GM18873 (cell line): Measurements from ENCODE around the gene EXOC4.

Experiments used
- ATAC-seq: cut with Tn5 transposase; IDR thresholded peaks from one replicate; pipeline ENCODE4 v1.9.1; 2021; ENCODE audit warnings: mild to moderate bottlenecking, moderate library complexity, moderate number of reproducible peaks; ENCODE audit not compliant: unreplicated experiment, low FRiP score

Gene EXOC4

DNA sequence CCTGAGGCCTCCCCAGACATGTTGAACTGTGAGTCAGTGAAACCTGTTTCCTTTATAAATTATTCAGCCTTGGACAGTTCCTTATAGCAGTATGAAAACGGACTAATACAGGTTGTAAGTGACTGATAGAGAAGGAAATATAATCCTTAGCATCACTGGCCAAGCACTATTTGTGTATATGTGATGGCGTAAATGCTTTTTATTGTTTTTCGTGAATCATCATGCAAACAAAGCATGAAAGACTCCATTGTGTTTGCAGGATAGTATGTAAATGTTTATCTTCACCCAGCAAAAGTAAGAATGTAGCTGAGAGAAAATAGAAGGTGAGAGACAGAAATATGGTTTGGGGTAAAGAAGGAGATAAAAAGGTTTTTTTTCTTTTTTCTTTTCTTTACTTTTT, 781.8 kb downstream of the EXOC4 start:
- ATAC-seq: no peak

DNA sequence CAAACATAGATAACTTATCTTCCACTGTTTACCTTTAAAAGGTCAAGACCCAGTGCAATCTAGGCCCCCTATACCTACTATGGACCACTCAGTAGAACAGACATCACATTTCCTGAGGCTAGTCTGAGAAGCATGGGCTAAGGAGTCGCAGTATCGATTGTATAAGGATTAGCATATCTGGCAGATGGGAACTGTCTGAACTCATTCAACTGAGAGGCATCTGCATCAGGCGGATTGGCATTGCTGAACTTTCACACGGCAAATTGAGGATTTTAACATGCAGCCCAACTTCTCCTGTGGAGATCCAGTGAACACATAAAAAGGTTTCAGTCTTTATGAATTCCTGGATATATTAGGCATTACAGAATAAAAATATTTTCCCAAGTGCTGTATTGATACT, 785.1 kb downstream of the EXOC4 start:
- no peak for ATAC-seq

DNA sequence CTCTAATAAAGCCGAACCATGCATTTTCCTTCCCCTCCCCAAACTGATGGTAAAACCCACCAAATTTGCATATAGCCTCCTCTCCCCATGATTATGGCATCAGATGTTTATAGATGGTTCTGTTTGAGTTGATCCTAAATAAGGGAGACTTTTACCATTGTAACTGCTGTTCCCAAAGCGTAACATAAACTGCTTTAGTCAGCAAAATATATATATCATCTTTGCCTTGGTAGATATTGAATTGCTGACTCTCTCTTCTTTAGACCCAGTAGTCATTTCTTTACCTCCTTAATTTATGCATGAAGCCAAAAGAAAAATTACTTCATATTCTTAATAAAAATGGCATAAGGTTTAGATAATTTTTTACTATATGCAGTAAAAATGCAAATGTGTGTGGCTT, 788.1 kb downstream of the EXOC4 start:
- ATAC-seq: no peak

DNA sequence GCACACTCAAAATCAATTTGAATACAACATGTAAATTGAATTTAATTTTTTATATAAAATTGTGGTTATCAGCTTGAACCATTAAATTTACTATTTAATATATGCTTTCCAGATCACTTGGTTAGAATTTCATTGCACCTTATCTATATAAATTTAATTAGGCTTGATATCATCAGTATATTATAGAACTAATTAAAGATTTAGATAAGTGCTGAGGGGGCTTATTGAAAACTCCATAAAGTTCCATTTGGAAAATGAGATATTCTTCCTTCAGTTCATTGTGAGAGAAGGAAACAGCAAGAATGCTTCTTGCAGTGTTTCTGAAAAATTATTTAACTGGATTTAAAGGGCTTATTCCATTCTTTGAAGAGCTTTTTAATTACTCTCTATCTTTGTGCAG, 788.6 kb downstream of the EXOC4 start:
- no peak for ATAC-seq

DNA sequence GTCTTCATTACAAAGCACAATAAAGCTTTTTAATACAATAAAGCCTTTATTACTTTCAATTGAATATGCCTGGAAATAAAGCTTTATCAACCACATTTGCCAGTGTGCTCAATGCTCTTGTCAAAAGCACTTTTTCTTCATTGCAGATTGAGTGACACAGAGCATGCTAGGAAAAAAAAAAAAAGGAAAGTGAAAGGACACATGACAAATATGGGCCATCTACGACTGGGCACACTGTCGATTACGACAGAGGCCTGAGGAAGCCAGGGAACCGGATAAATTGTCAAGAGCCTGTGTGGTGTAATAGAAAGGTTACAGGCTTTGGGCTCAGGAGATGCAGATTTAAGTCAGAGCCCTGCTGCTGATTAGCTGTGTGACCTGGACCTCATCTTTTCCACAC, 789.4 kb downstream of the EXOC4 start:
- no peak for ATAC-seq

DNA sequence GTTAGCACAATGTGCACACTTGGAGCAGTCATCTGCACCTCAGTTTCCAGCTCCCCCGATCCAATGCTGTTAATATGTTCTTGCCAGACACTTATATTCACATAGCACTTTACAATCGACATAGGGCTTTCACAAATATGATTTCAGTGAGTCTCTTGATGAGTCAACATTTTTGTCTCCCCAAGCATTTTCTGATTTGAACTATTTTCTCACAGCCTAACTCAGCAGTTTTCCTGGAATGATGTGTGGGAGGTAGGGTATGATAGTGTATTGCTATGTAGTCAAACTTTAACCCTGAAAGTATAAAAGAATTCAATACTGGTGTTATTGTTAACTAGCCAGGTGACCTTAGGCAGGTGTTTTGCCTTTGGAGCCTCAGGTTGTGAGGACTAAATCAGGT, 791.8 kb downstream of the EXOC4 start:
- no peak for ATAC-seq

DNA sequence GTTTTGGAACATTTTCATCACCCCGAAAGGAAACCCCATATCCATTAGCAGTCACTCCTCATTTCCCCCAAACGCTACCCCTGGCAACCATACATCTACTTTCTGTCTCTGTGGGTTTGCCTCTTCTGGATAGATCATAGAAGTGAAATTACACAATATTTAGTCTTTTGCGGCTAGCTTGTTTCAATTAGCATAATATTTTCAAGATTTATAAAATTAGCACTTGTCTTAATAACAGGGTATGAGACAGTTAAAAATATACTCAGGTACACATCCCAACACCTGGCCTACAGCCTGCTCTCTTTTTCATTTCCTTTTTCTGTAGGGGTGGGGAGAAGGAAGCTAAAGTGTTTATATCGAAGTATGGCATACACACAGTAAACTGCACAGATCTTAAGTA, 792.8 kb downstream of the EXOC4 start:
- ATAC-seq: no peak

DNA sequence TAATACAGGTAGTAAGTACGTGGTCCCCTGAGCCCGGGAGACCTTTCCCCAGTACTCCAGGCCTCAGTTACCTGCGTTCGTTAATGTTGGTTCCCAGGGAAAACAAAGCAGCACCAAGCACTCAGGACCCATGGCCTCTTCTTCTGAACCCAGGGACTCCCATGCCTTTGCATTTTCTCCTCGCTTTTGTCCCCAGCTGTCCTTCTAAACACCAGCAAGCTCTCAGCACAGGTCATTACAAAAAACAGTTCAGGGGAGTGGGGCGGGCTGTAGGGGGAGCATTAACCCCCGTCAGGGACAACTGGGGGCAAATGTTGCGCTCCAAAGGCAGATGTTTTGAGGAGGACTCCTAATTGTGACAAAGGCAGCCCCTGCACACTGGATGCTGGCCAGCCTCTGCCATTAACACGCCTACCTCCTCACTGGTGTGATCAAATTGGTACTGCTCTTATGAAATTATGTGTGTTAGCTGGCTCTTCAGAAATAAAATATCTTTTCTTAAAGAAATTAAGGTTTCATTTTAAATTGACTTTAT, 793.8 kb downstream of the EXOC4 start:
- no peak for ATAC-seq

DNA sequence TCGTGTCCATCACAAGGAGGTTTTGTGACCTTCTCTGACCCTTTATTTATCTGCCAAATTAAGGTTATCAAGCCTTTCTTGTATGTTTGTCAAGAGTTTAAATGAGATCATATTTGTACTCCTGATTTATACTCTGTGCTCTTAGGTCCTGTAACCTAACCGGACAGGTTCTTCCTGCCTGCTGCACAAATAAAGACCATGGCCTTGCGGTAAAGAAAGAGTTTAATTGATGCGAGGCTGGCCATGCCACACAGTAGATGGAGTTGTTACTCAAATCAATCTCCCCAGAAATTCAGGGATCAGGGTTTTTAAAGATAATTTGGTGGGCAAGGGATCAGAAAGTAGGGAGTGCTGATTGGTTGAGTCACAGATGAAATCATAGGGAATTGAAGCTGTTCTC, 794.8 kb downstream of the EXOC4 start:
- ATAC-seq: no peak

DNA sequence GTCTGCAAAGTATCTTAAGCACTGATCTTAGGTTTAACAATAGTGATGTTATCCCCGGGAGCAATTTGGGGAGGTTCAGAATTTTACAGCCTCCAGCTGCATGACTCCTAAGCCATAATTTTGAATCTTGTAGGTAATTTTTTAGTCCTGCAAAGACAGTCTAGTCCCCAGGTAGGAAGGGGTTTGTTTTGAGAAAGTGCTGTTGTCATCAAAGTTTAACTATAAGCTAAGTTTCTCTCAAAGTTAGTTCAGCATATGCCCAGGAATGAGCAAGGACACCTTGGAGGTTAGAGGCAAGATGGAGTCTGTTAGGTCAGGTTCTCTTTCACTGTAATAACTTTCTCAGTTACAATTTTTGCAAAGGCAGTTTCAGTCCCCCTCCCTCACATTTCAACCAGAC, 795.3 kb downstream of the EXOC4 start:
- ATAC-seq: no peak

DNA sequence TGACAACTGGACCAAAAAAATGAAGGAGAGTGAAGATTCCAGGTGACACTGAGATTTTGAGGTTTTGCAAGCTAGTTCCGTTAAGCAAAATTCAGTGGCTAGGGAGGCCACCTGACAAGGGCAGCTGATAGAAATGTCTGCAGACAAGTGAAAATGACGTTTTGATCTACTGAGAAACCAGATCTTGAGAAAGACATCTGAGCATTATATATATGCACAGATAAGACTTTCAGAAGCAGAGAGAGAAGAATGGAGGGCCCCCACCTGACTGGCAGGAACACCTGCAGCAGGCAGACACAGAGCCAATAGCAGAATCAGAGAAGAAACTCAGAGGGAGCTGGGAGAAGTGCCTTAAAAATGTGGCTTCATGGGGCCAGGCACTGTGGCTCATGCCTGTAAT, 798.1 kb downstream of the EXOC4 start:
- ATAC-seq: no peak

DNA sequence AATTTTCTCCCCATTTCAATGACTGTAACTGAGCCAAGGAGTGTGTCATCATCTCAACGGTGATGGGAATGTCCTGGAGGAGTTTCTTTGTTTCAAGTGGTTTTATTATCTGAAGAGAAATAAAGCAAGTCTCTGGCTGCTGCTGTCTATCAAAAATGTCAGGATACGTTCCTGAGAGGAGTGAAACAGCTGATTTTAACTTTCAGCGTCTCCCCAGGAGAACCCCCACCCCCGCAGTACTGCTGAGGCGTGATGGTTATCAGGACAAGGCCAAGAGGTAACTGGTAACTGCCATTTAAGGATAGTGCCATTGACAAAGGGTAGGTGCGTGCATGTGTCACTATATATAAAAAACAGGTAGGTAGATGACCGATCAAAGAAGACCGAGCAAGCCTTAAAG, 803.9 kb downstream of the EXOC4 start:
- no peak for ATAC-seq

DNA sequence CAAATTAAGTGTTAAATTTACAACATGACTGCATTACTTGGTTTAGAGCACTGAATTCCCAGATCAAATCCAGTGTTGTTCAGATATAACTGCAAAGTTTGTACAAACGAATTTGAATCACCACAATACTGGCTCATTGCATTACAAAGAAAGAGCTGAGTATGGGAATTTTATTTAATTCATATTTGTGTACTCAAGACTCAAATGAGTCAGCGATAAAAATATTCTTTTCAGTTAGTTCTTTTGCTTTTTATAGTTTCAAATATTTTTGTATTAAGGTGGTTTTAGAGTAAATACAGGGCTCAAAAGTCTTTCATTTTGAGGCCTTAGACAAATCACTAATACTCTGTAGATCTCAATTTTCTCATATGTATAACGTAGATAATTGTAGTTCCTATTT, 805.6 kb downstream of the EXOC4 start:
- ATAC-seq: no peak

DNA sequence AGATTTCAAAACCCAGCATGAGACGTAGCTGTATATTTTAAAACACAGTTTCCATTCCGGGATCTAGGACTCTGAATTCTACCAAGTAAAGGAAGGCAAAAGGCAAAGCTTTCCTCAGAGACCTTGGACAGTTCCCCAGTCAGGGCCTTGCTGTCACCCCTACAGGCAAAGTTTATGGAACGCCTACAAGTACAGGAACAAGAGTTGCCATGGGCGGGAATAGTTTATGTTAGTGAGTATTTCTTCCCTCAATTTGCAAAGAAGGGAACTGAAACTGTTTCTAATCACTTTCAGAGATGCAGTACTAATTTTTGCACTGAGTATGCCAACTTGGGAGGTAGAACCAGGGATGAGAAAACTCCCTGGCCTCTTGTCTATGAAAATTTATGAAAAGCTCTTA, 806.1 kb downstream of the EXOC4 start:
- ATAC-seq: no peak

DNA sequence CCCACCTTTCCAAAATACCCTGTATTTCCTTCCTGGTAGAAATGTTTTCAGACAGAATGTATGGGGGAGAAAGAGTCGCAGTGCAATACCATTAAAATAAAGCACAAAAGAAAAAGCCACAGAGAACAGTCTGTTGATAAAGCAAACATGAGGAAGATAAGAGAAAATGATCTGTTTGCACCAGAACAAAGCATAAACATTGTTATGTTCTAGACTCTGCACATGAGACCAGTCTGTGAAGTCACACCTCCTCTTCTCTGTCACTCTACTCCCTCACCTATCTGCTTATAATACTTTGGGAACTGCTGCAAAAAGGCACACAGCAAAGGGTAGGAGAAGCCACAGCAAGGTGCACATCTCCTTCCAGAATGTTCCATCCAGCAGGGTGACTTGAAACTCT, 807.0 kb downstream of the EXOC4 start:
- no peak for ATAC-seq

DNA sequence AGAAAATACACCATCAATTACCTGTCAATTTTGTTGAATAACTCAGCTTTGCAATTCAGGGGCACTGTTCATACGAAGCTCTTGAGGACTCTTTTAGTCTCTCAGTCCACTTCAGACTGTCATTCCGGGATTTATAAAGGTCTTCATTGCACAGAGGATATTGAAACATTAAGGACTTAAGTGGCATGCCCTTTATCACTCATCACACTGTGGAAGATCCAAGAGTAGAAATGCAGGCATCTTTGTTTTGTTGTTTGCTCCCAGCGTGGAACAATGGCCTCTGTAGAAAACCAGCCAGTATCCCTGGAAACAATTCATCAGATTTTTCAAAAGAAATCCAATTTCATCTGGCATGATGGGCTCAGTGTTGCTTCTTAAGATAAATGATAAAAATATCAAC, 808.0 kb downstream of the EXOC4 start:
- no peak for ATAC-seq

DNA sequence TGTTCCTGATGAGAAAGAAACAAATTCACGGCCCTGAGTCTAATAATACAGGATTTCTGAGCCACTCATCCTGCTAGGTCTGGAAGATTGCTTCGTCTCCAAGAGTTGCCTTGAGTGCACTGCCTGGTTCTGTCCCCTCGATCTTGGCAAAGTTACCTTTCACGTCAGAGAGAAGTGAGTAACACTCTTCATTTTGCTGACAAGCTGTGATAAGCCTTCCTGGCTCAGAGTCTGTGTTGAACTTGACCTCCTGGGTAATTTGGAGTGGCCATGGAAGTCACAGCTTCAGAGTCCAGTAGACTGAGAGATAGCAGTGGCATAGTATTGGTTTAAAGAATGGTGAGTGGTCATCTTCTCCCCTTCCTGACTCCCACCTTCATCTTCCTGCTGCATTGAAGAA, 809.6 kb downstream of the EXOC4 start:
- ATAC-seq: no peak

DNA sequence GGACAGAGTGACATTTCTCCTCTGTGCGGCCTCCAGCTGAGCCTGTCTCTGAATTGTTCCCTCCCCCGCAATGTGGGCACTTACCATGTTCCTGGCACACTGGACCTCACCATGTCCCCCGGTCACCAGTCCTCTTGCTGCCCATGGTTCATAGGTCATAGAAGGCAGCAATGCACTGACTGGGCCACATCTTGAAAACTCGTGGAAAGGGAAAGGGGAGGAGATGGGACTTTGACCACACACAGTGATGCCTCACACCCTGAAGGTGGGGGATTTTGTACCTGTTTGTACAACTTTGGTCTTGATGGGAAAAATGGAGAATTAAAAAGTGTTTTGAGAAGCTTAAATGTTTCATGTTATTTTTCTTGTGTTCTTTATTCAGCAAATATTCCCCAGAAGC, 812.5 kb downstream of the EXOC4 start:
- ATAC-seq: no peak

DNA sequence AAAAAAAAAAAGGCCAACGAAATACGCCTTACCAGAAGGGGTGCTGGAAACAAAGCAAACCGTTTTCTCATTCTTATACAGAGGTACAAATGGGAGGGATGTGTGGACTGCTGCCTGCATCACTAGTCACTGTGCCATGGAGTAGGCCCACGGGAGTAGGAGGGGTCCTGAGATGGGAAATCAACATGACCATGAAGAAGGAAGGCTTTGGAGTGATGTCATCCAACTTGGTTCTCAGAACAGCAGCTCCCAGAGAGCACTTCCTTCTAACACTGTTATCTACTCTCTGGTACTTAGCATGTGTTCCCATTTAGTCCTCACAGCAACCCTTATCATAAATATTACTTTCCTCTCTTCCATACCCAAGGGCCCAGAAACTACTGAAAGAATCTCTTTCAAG, 814.3 kb downstream of the EXOC4 start:
- no peak for ATAC-seq

DNA sequence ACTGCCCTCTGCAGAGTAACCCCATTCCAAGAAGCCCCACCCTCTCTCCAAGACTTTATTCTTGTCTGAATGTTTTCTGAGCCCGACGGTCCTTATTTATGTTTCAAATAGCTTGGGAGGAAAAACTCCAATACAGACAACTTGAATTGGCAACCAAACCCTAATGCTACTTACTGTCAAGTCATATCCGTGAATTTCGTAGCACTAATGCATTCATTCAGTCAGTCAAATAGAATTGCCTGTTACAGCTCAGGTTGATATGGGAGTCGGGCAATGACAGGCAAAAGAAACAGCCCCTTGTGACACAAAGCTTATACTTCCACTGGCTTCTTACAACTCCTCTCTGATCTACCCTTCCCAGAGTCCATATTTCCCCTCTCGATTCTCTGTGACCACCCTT, 815.8 kb downstream of the EXOC4 start:
- ATAC-seq: no peak

DNA sequence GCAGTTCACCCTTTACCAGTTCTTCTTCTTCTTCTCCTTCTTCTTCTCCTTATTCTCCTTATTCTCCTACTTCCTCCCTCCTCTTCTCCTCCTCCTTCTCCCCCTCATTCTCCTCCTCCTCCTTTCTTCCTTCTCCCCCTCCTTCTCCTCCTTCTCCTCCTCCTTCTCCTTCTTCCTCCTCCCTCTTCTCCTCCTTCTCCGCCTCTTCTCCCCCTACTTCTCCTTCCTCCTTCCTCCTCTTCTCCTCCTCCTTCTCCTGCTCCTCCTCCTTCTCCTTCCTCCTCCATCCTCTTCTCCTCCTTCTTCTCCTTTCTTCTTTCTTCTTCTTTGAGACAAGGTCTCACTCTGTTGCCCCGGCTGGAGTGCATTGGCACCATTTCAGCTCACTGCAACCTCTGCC, 816.3 kb downstream of the EXOC4 start:
- ATAC-seq: no peak

DNA sequence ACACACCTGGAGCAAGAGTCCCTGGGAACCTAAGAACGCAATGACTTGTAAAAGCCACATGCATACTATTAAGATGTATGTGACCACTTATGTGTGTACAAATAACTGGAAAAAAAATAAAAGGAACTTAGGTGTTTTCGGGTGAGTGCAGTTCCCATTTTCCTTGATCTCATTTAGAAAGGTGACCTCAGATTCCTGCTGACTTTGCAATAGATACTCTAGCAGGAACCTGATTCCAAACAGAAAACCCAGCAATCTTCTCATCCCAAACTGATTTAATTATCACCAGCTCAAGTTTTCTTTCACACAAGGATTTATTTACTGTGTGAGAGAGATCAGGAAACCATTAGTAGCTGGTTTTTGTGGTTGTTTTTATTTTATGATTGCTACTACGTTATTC, 817.8 kb downstream of the EXOC4 start:
- ATAC-seq: no peak
